Head of caudate nucleus (tissue), 42 donors: ENCODE results near the gene FBXW12.

Experiments used
- DNase-seq, 42 donors: peaks; one replicate each; pipeline versions ENCODE4 v3.0.0 to v3.0.0-alpha.2; 2020 to 2021; ENCODE audit warnings: mixed read lengths in 7 of 42
- intact Hi-C: fragments of 100-400 bp; cut with DNase I; formaldehyde crosslinking; loops from one replicate; pipeline ENCODE4 v1.15.0; 2022

FBXW12 gene

DNA sequence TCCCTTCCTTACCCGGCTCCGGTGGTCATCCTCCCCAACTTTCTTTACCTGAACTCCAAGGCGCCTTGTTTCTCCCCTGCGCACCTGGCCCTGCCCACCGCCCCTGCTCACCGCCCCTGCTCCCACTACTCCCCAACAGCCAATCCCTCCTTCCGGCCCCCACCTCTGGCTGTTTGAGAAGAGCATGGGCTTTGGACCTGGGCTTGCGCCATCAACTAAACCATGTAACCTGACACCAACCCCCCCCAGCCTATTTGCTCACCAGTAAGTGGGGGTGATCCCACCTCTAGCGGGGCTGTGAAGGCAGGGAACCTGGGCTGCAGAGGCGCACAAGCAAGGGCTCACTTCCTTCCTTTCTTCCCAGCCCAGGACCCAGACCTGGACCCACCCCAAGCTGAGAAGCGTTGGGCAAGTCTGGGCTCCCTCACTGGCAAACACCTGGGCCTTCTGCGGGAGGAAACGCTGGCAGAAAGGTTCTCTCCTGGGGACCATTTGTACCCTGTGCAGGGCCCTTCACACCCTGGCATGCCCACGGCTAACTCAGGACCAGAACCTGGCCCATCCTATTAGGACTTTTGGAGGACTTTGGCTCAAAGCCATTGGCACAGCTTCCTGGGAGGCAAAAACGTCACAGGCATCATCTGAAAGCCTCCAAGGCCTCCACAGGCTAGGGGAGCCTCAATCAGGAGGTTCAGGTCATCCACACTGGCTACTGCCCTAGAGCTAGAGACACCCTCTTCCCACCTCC is 58.1 kb downstream of the FBXW12 start, which contains the start of gene PLXNB1:
TSS of gene PLXNB1 (minus strand) at position 127 of the 748 bp plus-strand sequence. CDS start 5,475 bp downstream, outside the sequence.
- intact Hi-C loops = no loop called here

DNA sequence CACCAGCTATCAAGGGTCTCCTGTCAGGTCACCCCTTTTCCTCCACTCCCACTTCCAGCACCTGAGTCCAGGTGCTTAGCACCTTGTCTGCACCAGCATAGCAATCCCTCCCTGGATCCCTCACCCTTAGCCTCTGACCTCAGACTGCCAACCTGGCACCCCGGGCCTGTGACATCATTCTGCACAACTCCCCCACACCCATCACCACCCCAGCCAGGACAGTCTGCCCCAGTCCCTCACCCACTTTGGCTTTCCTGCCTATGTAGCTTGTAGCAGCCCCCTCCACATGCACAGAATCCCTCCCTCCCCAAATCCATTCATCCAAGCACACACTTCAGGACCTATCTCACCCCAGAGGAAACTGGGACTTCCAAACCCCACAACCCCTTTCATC is 58.7 kb downstream of the FBXW12 start:
- intact Hi-C loops = no loop called here
- peak in 3 of 42 donors; percentile 3 to 23 (median 11) for DNase-seq

More for the DNA sequence above, 58.1 kb downstream of the FBXW12 start, which contains the start of gene PLXNB1:
- DNase-seq = peak in 7 of 42 donors; percentile 21 to 59 (median 36)

DNA sequence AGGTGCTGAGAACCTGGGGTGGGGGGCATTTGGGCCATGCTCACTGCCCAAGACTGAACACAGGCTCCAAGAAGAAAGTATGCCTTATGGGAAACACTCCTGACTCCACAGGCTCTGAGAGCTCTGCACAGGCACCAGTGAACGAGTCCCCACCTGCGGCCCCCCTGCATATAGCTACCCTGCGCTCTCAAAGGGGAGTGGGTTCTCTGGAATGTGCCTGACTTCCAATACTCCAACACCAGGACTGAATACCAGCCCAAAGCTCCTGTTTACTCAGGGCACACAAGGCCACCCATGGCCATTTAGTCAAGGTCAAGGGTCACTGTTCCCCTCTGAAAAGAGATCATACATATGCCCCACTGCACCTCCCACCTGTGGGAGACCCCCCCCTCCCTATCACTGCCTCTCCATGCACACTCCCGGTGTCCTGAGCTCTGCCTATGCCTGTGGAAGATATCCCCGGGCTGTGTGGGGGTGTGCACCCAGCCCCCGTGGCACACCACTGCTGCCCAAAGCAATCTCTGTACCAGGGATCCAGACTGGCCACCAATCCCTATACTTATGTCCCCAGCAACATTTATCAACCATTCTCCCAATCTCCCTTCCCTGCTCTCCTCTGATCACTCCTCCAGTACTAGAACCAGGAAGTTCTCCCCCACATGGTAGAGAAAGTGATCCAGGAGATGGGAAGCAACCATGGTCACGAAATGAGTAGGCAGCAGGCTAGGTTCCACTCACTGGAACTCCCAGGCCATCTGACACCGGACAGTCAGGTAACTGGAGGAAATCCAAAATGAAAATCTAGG is 59.4 kb downstream of the FBXW12 start:
- intact Hi-C loops = no loop called here

DNA sequence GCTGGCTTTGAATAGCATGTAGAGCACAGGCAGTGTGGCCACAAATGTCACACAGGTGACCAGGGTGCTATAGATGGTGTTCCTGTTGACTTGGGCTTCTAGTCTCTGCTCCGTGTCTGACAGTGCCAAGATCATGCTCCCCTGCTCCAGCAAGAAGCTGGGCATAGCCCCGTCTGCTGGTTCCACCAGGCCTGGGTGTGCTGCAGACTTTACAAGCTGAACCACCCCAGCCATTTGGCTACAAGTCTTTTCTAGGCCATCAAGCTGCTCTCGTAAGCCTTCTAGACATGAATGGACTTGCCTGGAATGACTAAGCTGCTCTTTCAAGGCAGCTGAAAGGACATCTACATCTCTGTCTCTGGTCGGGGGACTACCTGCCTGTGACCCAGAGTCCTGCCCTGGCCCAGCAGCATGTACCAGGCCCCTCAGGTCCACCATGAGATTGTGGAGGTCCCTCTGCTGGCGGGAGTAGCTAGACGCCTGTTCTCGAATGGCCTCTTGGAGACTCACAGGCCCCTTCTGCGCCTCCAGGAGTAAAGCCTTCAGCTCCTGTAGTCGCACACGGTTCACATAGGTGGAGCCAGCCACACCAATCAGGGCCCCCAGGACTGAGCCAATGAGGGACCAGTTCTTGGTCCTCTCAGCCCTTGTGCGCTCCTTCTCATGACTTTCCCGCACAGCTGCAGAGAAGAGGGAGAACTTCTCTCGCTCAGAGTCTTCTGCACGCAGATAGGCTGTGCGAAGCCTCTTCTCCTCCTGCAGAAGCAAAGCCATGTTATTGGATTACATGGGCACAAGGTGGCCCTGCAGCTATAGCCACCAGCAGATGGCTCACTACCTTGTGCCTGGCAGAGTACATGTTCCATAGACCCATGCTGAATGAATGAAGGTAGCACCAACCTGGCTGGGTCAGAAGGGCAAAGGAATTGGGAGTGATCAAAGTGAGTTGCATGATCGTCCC is 60.7 kb downstream of the FBXW12 start:
- DNase-seq = peak in 6 of 42 donors; percentile 15 to 68 (median 31)

More for the DNA sequence above, 59.4 kb downstream of the FBXW12 start:
- DNase-seq = peak in 2 of 42 donors; percentile 13 to 27

DNA sequence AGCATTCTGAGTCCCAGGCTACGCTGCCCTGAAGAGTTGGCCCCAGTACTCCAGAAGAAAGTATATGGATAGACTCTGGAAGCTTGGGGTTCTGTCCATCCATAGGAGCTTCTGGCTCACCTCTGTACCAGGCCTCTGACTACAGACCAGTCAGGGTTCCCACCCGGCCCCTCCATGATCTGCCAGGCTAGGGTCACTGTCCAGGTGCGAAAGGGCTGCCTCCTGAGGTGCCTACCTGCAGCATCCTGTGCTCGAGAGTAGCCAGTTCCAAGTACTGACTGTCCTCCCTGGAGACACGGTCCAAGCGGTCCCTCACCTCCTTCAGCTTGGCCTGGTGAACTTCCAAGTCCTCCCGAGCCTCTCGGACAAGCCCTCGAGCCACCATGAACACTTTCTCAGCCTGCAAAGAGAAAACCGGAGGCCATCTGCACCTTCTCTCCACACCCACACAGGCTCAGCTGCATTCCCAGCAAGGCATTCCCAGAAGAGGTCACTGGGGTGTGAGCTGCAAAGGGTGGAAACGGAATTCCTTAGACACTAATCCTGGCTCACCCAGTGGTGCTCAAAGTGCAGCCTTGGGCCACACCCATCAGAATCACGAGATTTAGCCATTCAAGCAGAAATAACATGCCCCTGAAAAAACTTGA is 61.6 kb downstream of the FBXW12 start:
- no peak for DNase-seq
- intact Hi-C loops = loop anchor here (2.0 kb wide), 1 partner anchor 163 kb away; no protein-coding TSS in a partner anchor

More for the DNA sequence above, 60.7 kb downstream of the FBXW12 start:
- intact Hi-C loops = no loop called here

DNA sequence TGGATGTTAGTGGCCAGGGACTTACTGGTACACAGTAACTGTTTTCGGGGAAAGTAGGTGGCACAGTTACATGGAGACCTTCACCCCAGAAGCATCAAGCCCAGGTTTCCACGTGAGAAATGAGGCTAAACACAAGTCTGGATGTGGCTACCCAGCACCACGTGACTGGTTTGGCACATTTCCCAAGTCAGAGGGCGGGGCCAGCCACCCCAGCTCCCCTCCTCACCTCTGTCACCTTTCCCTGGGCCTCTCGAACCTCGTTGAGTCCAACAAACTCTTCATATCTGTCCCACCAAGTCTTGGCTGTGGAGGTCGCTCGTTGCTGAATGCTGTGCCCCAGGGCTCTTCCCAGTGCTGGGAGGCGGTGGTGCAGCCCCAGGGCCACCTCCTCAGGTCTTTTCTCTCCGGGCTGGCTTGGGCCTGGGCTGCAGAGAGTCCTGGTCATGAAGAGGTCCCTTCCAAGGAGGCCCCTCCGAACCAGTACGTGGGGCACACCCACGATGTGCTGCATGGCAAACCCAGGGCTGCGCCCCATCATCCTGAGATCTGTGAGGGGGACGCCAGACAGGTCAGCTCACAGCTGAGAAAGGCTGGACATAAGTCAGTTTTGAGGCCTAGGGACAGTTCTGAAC is 62.7 kb downstream of the FBXW12 start:
- no peak for DNase-seq

DNA sequence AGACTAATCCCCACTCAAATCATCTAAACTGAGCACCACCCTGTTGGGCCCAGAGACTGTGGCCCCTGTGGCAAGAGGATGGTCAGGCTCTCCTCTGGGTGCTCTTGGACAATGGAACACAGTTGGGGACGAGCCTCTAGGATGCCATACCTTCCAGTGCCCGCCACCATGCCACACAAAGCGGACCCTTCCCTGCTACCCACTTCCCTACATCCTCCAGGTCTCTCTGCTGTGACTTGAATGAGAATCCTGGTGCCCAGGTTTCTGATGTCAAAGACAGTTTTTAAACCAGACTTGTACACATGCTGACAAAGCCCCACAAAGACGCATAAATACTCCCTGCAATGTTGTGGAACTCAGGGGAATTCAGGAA is 63.2 kb downstream of the FBXW12 start:
- DNase-seq = no peak
- intact Hi-C loops = loop anchor here (2.0 kb wide), 1 partner anchor 164 kb away; no protein-coding TSS in a partner anchor

More for the DNA sequence above, 62.7 kb downstream of the FBXW12 start:
- intact Hi-C loops = loop anchor here (2.0 kb wide), 1 partner anchor 164 kb away; no protein-coding TSS in a partner anchor

DNA sequence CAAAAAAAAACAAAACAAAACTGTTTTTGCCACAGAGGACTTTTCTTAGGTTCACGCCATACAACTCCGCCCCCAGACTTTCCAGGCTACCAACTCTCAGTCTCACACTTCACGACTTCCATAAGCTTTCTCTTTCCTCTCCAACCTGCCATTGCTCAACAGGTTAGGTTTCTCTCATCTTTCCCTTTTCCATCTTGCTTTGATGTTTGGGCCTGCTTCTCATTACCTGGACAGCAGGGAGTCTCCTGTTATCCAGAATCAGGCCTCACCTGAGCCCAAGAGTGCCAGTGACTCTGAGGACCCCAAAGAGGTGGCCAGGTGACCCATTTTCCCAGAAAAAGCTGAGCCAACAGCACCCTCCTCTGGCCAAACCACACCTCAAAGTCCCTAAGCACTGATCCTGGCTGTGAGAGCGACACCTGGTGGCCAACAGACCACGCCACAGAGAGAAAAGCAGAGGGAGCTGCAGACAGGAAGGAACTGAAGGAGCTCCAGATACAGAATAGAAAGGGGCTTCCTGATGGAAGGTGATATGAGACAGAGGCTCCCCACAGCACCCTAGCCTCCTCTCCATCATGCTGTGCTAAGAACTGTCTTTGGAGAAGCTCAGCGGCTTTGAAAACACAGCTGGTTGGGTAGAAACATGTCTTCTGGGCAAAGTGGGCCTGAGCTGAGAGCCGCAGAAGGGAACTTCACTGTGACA is 63.9 kb downstream of the FBXW12 start:
- intact Hi-C loops = loop anchor here (2.0 kb wide), 2 partner anchors 35 to 165 kb away; no protein-coding TSS in a partner anchor
- DNase-seq = peak; percentile 71 to 97 (median 92)

DNA sequence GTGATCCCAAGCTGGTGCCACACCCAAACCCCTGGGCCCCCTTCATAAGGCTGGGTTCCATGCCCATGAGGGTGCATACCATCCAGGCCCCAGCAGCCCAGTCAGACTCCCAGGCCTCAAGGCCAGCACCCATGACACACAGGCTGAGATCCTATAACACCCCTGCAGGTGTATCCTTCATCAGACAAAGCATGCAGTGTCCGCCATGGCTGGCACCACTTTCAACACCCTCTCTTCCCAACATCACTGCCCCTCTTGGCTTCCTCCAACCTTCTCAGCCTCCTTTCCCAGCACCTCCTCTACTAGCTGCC is 64.4 kb downstream of the FBXW12 start:
- DNase-seq = no peak
- intact Hi-C loops = loop anchor here (2.0 kb wide), 1 partner anchor 36 kb away; no protein-coding TSS in a partner anchor

DNA sequence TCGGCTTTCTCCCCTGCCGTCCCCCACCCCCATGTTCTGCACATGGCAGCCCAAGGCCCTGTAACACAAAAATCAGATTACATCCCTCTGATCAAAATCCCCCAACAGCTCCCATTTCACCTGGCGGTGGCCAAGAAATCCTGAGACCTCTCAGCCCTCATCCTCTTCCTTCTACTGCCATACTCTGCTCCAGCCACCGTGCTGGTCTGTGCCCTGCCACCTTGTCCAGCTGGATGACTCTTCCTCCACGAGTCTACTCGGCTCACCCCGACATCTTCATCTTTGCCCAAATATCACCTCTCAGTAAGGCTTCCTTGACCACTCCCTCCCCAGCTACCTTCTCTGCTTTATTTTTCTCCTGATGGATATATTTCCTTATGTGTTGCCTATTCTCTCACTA is 64.8 kb downstream of the FBXW12 start:
- intact Hi-C loops = loop anchor here (2.0 kb wide), 1 partner anchor 36 kb away; no protein-coding TSS in a partner anchor

DNA sequence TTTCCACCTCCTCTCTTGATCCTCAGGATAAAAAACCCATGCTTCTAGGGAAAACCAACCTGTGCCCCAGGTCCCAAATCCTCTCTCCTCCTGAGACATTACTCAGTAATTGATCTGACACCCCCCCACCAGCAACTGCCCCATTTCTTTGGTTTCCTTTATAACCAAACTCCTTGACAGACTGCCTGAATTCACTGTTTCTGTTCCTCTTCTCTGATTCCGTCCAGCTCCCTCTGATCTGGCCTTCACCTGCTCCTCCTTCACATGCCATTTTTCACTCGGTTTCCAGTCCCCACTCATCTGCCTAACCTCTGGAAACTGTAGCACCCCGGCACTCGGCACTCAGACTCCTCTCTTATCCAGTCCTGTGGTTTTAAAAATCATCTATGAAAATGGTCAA is 65.8 kb downstream of the FBXW12 start:
- no peak for DNase-seq
- intact Hi-C loops = loop anchor here (2.0 kb wide), 1 partner anchor 37 kb away; no protein-coding TSS in a partner anchor

More for the DNA sequence above, 64.8 kb downstream of the FBXW12 start:
- no peak for DNase-seq

DNA sequence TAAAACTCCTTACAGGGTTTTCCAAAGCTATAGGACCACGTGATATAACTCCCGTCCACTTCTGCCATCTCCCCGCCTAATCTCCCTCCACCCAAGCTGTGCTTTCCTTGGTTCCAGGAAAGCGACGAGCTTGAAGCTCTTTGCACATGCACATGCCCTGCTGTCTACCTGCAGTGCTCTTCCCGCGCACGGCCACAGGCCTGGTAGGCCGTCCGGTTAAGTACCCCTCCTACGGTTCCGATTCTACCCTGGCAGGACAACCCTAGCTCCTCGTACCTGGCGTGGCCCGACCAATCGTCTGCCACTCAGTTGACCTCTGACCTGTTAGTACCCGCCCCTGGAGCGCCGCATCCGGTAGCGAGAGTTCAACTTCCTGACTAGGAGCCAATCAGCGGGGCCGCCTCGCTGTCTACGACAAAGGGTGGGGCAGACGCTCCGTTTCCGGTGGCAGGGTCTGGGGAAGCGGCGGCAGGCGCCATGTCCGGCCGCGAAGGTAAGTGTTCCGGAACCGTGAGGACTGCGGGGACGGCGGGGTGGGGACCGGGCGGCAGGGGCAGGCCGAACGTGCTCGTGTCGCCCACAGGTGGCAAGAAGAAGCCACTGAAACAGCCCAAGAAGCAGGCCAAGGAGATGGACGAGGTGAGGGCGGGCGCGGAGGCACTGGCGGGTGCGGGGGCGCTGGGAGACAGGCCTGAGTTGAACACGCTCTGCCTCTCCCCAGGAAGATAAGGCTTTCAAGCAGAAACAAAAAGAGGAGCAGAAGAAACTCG is 68.0 kb downstream of the FBXW12 start, which contains the start of the genes CCDC51 and TMA7:
TSS of gene CCDC51 (minus strand) at position 300 of the 770 bp plus-strand sequence. CDS start 4,991 bp downstream, outside the sequence.
TSS of gene TMA7 (plus strand) at position 438 of the 770 bp plus-strand sequence. CDS start at position 478, 40 bp downstream.
- intact Hi-C loops = no loop called here
- peak; percentile 98 to 100 (median 99) for DNase-seq

DNA sequence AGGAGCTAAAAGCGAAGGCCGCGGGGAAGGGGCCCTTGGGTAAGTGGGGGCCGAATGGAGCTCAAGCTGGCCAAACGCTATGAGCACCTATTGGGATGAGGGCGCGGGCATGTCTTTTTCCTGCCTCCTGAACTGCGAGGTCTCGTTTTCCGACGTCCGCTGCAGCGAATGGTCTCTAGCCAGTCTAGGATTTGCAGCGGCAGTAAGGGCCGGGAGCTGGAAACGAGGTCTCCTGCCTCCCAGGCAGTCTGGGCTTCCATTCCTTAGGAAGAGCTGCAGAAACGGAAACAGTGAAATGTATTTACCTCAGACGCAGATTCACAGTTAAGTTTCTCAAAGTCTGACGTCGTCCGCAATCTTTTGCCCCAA is 68.6 kb downstream of the FBXW12 start:
- DNase-seq = peak in 1 of 42 donors; percentile 32
- intact Hi-C loops = no loop called here

DNA sequence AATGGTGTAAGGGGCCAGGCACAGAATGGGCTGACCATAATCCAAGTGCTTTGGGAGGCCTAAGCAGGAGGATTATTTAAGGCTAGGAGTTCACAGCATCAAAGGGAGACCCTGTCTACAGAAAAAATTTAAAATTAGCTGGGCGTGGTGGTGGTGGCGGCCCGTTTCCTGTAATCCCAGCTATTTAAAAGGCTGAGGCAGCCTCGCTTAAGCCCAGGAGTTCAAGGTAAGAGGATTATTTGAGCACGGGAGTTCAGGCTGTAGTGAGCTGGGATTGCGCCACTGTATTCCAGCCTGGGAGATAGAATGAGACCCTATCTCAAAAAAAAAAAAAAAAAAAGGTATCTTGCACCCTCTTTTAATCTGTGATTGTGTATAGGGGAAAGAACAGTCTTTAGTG is 69.9 kb downstream of the FBXW12 start:
- intact Hi-C loops = no loop called here

More for the DNA sequence above, 69.9 kb downstream of the FBXW12 start:
- DNase-seq = no peak
